IPS-20b (cell line): ENCODE measurements around the gene CACNG5.
"Not testable (repeated sequence)": the region's sequence is repeated elsewhere in the genome, so short reads cannot be mapped to it uniquely, and the experiment has no call there.

Source experiments
- H3K27ac ChIP-seq: one replicate; pipeline ENCODE4 v1.5.1; 2013; ENCODE audit warnings: low read length
- H3K27me3 ChIP-seq: 2 replicates; pipeline ENCODE4 v1.6.1; 2013; ENCODE audit warnings: mild to moderate bottlenecking, low read length, inconsistent platforms; ENCODE audit not compliant: insufficient read depth
- H3K36me3 ChIP-seq: 2 replicates; pipeline ENCODE4 v1.6.1; 2013; ENCODE audit warnings: low read depth, mild to moderate bottlenecking, inconsistent platforms, low read length, moderate library complexity; ENCODE audit not compliant: insufficient read depth
- H3K4me1 ChIP-seq: 2 replicates; pipeline ENCODE4 v1.6.1; 2013; ENCODE audit warnings: mild to moderate bottlenecking, control low read depth, inconsistent platforms, low read length, moderate library complexity; ENCODE audit not compliant: insufficient read depth
- H3K4me3 ChIP-seq: 2 replicates; pipeline ENCODE4 v1.5.1; 2013; ENCODE audit warnings: mild to moderate bottlenecking, low read length, inconsistent platforms
- H3K9ac ChIP-seq: 2 replicates; pipeline ENCODE4 v1.6.1; 2013; ENCODE audit warnings: low read depth, mild to moderate bottlenecking, inconsistent platforms, low read length, moderate library complexity
- H3K9me3 ChIP-seq: 2 replicates; pipeline ENCODE4 v1.6.1; 2013; ENCODE audit warnings: mild to moderate bottlenecking, low read depth, low read length, inconsistent platforms; ENCODE audit not compliant: insufficient read depth

Gene CACNG5

DNA sequence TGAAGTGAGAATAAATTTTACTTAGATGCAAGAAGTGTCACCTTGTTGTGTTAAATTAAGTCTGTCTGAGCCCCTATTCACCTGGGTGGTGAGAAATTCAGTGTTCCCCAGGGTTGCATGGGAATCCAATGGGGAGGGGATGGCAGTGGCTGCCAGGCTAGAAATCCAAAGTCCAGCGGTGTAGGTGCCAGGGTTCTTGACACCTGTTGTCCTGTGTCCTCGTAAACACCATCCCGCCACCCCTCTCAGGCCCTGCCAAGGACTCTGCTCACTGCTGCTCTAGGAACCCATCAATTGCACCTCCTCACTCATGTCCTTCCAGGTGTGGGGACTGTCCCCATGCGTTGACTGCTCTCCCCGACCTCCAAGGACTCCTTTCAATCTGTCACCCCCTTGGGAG, 58.9 kb downstream of the CACNG5 start:
- Histone ChIP-seq H3K27ac (no peak overlapping the region), H3K9ac (no peak overlapping the region), H3K9me3 (no peaks in the 10 kb centered on the region), H3K4me3 (no peak overlapping the region), H3K4me1 (no peaks in the 10 kb centered on the region), H3K27me3 (no peaks in the 10 kb centered on the region), H3K36me3 (no peaks in the 10 kb centered on the region)

DNA sequence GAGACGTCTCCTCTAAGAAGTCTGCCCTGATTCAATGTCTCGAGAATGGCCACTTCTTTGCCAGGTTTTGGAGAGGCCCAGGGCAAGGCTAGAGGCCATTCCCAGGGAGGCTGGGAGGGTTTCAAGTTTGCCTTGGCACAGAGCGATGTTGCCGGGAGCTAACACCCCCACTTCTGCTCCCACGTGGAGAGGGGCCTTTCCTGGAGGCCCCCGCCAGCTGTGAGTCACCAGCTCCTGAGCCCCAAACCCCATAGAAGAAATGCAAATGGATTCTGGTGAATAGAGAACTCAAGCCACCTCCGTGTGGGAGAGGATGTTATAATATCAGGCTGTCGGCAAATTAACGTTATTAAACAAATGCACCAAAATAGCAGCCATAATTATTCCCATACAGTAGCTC, 62.2 kb downstream of the CACNG5 start:
- no peak overlapping the region for H3K9ac ChIP-seq
- H3K9me3 ChIP-seq: no peaks in the 10 kb centered on the region
- H3K27me3 ChIP-seq: no peaks in the 10 kb centered on the region
- H3K4me1 ChIP-seq: no peaks in the 10 kb centered on the region
- H3K36me3 ChIP-seq: no peaks in the 10 kb centered on the region
- H3K27ac ChIP-seq: no peak overlapping the region
- no peak overlapping the region for H3K4me3 ChIP-seq

DNA sequence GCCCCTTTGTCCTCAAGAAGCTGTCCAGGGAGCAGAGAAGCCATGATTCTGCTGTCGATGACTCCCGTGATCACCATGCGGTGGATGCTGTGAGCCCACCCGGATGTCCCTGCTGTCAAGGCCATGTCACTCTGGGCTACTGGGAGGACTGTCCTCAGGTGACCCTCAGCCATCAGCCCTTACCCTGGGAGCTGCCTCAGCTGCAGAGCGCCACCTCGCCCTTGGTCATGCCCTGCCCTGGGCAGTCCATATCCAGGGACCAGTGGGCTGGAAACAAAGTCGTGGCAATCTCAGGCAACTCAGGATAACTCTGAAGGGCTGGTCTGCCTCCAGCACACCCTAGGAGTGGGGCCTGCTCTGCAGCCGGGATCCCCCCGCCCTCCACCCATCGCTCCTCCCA, 63.6 kb downstream of the CACNG5 start:
- H3K27ac ChIP-seq: no peak overlapping the region
- H3K9ac ChIP-seq: no peak overlapping the region
- no peaks in the 10 kb centered on the region for H3K36me3 ChIP-seq
- no peaks in the 10 kb centered on the region for H3K27me3 ChIP-seq
- no peaks in the 10 kb centered on the region for H3K9me3 ChIP-seq
- H3K4me3 ChIP-seq: no peak overlapping the region
- no peaks in the 10 kb centered on the region for H3K4me1 ChIP-seq

DNA sequence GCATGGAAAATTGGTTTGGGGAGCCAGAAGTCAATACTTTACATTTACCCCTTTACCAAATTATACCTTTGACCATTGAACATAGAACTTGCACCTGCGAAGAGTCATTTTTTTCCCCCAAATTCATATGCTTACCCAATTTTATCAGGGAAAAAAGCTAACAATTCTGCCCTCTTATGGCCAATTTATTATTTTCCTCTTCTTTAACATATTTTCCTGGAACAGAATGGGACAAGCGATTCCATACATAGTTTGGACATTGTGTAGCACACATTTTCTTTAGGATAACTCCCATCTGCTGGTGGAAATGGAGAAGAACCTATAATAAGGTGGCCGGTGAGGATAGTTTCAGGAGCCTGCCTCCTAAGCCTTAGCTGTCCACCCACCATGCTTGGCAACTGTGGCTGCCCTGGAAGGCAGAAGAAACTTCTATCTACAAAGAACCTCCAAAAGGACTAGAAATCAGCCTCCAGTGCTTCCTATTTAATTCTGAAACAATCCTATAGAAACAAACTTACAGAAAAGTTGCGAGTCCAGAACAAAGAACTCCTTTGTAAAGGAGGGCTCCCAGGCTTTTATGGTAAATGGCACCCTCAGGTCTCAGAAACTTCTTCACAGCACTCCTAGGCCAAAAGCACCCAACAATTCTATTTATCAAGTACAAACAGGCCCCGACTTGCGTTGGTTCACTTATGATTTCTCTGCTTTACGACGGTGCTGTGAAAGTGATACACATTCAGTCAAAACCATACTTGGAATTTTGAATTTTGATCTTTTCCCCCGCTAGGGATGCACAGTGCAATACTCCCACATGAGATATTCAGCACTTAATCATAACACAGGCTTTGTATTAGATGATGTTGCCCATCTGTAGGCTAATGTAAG, 65.5 kb downstream of the CACNG5 start:
- H3K4me3 ChIP-seq: no peak overlapping the region
- no peak overlapping the region for H3K9ac ChIP-seq
- H3K9me3 ChIP-seq: no peaks in the 10 kb centered on the region
- no peaks in the 10 kb centered on the region for H3K27me3 ChIP-seq
- no peak overlapping the region for H3K27ac ChIP-seq
- H3K4me1 ChIP-seq: no peaks in the 10 kb centered on the region
- H3K36me3 ChIP-seq: no peaks in the 10 kb centered on the region

DNA sequence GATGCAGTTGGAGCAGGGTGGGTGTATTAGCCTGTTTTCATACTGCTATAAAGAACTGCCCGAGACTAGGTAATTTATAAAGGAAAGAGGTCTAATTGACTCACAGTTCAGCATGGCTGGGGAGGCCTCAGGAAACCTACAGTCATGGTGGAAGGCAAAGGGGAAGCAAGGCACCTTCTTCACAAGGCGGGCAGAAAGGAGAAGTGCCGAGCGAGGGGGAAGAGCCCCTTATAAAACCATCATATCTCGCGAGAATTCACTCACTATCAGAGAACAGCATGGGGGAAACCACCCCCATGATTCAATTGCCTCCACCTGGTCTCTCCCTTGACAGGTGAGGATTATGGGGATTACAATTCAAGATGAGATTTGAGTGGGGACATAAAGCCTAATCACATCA, 68.4 kb downstream of the CACNG5 start:
- H3K27me3 ChIP-seq, H3K9me3 ChIP-seq, H3K4me1 ChIP-seq, H3K4me3 ChIP-seq, H3K36me3 ChIP-seq, H3K27ac ChIP-seq, H3K9ac ChIP-seq: not testable (repeated sequence)

DNA sequence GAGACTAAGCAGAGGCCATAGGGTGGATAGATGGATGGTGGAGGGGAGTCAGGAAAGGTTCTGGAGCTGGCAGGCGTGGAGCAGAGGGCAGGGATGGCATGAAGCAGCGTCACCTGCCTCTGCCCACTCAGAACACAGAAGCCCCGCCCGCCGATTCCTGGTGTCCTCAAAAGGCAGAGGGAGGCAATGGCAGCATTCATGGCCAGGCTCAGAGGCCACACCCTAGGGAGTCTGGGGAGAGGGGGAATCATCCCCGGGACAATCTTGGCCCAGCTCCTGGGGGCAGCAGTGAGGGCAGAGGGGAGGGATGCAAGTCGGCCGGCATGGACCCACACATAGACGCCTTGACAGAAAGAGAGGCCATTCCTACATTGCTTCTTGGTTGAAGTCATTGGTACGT, 68.9 kb downstream of the CACNG5 start:
- no peaks in the 10 kb centered on the region; the same call in 1 of the 2 replicates for H3K27me3 ChIP-seq
- no peaks in the 10 kb centered on the region for H3K9me3 ChIP-seq
- no peaks in the 10 kb centered on the region for H3K36me3 ChIP-seq
- no peaks in the 10 kb centered on the region for H3K4me1 ChIP-seq
- no peak overlapping the region for H3K4me3 ChIP-seq
- no peak overlapping the region for H3K27ac ChIP-seq
- no peak overlapping the region for H3K9ac ChIP-seq

DNA sequence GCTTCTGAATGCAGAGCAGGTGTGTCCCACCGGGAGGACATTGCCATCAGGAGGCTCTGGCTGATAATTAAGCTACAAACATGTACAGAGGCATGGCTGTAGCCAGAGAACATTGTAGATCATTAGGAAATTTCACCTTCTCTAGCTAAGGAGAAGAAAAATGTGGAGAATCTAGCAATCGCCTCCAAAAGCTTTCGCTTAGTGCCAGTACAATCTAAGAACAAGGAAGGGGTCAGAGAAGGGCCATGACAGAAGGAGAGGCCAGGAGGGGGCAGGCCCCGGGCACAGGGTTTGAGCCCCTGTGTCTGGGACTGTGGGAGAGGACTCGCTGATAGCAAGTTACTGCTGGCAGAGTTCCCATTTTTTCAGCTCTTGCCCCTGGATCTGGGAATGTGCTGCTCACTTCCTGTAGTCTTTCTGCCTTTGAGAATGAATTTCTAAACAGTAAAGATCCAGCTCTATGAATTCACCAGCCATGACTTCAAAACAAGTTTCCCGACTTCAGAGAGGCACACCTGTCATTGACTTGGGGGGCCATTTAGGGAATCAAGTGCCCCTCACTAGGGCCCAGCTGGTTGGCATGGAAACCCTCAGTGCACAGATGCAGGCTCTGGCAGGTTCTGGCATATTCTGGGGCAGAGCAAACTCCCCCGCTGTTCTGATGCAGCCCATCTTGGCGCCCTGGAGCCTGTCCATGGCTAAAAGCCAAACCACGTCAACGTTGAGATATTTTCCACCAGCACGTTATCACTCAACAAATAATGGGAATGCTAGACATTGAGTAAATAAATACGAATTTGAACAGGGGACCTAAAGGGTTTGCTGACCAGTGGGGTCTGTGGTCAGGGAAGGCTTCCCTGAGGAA, 70.1 kb downstream of the CACNG5 start:
- H3K4me1 ChIP-seq: no peaks in the 10 kb centered on the region
- no peaks in the 10 kb centered on the region; the same call in 1 of the 2 replicates for H3K27me3 ChIP-seq
- no peak overlapping the region for H3K27ac ChIP-seq

DNA sequence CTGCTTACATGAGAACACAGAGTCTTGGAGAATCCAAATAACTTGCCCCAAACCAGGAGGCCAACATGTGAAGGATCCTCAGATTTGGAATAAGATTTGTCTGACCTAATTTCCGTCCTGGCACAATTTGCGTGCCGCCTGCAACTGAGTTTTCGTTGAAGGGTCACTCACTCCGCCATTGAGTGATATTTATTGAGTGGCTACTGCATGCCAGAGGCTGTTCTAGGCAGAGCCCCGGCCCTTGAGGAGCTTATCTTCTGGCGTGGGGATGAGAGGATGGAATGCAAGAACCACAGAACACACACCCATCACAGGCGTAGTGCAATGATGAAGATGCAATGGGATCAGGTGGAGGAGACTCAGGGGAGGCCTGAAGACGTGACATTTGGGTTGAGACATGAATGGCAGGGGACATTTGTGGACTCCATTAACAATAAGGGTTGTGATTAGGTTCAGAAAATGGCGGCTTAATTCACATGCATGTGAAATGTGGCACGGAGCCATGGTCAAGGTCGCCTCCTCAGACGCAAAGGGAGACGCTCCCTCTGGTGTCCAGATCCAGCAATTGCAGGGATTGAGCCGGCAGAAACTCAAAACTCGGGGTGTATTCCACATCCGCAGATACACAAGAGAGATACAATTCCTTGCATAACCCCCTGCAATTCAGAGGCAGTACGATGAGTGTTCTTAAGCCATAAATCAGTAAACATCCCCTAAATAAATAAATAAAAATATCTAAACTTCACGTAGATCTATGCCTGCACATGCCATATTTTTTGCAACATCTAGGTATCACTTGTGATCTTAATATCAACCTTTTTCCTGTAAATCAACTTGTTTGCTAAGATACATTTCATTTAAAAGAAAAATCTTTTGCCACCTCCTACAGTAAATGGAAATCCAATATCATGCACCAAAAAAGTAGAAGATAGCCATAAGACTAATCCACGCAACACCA, 71.7 kb downstream of the CACNG5 start:
- Histone ChIP-seq H3K9ac (no peak overlapping the region), H3K9me3 (no peaks in the 10 kb centered on the region), H3K27me3 (no peaks in the 10 kb centered on the region; the same call in 1 of the 2 replicates), H3K4me1 (no peaks in the 10 kb centered on the region), H3K27ac (no peak overlapping the region), H3K4me3 (no peak overlapping the region), H3K36me3 (no peaks in the 10 kb centered on the region)

More for the DNA sequence above, 70.1 kb downstream of the CACNG5 start:
- no peaks in the 10 kb centered on the region for H3K36me3 ChIP-seq
- no peak overlapping the region for H3K9ac ChIP-seq
- no peaks in the 10 kb centered on the region for H3K9me3 ChIP-seq
- no peak overlapping the region for H3K4me3 ChIP-seq

DNA sequence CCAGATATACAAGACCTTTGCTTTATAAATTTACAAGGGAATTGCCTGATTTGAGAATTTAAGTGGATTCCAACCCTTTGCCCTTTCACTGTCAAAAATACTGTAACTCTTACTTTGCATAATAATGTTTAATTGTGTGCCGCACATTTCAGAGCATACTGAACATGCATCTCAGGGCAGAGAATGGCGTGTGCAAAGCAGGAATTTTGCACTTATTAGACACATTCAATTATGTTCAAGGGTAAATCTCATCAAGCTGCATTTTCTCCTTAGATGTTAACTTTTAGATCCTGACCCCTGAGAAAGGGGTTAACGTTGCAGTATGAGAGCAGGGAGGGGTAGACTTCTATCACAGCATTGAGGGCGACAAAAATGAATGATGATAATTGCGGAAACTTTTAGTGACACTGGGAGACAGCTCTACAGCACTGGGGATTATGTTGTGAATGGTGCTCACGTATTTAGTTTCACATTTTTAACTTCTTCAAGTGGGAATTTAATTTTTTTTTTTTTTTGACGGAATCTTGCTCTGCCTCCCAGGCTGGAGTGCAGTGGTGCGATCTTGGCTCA, 75.0 kb downstream of the CACNG5 start:
- Histone ChIP-seq H3K36me3 (no peaks in the 10 kb centered on the region), H3K9me3 (no peaks in the 10 kb centered on the region), H3K27me3 (no peaks in the 10 kb centered on the region; the same call in 1 of the 2 replicates), H3K4me1 (no peaks in the 10 kb centered on the region), H3K4me3 (no peak overlapping the region), H3K9ac (no peak overlapping the region), H3K27ac (no peak overlapping the region)

DNA sequence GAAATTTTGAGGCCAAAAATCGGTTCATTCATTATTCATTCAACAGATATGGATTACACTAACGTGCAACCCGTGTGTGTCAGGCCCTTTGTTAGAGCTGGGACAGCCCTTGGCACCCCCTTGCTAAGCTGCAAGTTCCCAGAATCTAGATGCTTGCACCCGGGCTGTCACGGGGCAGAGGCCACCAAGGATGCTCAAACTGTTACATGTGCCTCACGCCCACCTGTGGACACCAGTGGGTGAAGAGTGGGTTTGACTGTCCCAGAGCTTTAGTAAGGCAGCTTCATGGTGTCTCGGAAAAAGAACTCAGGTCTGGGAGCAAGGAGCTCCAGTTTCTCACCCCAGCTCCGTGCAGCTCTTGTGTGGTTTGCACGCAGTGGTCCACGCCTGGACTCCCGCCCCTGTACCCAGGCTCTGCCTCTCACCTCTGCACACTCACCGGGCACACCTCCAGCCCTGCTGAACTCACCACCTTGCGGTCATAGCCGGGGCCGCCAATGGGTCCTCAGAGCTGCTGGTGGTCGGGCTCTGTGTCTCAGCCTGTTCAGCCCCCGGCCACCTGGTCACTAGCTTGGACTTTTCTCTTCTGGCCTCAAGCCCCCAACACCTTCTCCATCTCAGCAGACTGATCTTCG, 75.9 kb downstream of the CACNG5 start:
- Histone ChIP-seq H3K9ac (no peak overlapping the region), H3K4me1 (no peaks in the 10 kb centered on the region), H3K4me3 (no peak overlapping the region), H3K36me3 (no peaks in the 10 kb centered on the region), H3K27me3 (no peaks in the 10 kb centered on the region; the same call in 1 of the 2 replicates), H3K9me3 (no peaks in the 10 kb centered on the region), H3K27ac (no peak overlapping the region)
